Skin of body (tissue), 2 donors: ENCODE results near the gene NRROS. TPM values are rescaled to one million over a fixed set of nuclear protein-coding genes. Genes with fewer than 3 reads are reported as not detected.
A peak's percentile ranks its signal among the peaks of the same experiment; 100 is the strongest.
"Not testable (repeated sequence)": the region's sequence is repeated elsewhere in the genome, so short reads cannot be mapped to it uniquely, and the experiment has no call there.

Experiments
- DNase-seq: peaks from one replicate; lab custom pipeline; 2025; lab: John Stamatoyannopoulos, UW
- total RNA-seq: library from RNA; depleted of rRNA; stranded (reverse); fragments of >200 nt; gene quantifications from one replicate; pipeline ENCODE4 v1.2.3, GENCODE V29; 2014

The NRROS gene
- total RNA-seq = 3.9 TPM

DNA sequence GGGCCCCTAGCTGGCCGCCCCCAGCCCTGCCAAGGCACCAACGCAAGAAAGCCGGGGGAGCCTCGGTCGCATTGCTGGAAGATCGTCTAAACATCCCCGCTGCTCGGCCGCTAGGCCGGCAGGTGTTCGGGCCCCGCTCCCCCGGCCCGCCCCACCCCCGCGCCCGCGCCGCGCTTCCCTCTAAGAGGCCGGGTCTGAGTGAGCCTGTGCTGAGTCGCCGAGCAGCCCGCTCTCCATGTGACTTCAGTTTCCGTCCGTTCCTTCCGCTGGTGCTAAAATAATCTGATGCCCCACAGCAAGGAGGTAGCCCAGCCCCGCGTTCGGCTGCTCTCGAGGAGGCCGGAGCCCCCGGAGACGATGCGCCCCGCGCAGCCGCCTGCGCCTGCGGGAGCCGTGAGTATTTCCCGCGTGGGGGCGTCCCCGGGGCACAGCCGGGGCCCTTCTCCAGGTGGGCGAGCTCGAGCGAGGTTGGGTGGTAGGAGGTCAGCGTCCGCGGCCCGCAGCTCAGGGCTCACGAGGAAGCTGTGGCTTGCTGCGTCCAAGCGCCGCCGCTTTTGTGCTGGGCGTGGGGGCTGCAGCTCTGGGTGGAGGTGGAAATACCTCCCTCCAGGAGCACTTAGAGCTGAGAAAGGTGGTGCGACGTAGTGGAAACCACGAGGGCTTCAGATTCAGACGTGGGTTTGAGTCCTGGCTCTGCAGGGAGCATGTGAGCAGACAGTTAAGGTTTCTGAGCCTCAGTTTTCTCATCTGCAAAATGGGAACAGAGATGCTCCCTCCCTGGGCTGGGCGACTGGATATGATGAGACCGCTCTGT is at the start of gene NRROS:
Gene NRROS, plus strand, starts transcription at position 212 of the 814 bp plus-strand sequence. CDS start 14,846 bp downstream, outside the sequence.
- DNase-seq = no peak

GRCh38 chr3:196590279-196590678 is 49.2 kb upstream of the NRROS start:
- no peak for DNase-seq

GRCh38 chr3:196596355-196596754 is 43.1 kb upstream of the NRROS start:
- DNase-seq = no peak

DNA sequence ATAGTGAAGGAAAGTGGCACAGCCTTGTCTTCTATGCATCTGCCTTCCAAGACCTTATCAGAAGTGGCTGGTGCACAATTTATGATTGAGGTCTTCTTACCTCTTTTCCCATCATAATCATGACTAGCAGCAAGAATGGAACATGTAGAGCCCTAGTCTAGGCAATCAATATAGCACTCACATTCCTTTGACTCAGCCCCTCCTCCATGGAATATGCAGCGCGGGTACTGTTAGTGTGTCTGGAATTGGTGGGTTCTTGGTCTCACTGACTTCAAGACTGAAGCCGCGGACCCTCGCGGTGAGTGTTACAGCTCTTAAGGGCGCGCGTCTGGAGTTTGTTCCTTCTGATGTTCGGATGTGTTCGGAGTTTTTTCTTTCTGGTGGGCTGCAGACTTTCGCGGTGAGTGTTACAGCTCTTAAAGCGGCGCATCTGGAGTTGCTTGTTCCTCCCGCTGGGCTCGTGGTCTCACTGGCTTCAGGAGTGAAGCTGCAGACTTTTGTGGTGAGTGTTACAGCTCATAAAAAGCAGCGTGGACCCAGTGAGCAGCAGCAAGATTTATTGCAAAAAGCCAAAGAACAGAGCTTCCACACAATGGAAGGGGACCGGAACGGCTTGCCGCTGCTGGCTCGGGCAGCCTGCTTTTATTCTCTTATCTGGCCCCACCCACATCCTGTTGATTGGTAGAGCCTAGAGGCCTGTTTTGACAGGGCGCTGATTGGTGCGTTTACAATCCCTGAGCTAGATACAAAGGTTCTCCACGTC is 41.3 kb upstream of the NRROS start:
- DNase-seq = not testable (repeated sequence)

- DNase-seq = no peak
Measured at GRCh38 chr3:196599734-196600128, 39.8 kb upstream of the NRROS start.

- DNase-seq = no peak
Measured at GRCh38 chr3:196600359-196600758, 39.1 kb upstream of the NRROS start.

DNA sequence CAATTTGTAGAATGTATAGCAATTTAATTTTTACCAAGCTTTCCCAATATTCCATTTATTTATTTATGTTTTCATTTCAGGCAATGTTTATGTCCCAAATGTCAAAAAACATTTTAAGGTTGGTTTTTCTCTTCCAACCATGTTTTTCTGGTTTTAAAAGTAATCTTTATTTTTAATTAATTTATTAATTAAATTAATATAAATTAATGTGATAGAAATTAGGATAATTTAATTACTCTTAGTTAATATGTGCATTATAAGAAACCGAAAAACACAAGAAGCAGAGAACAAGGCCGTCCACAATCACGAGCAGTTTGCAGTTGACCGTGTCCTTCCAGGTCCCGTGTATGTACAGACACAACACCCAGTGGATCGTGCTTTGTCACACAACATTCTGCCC is 36.8 kb upstream of the NRROS start:
- DNase-seq = no peak

- no peak for DNase-seq
Measured at GRCh38 chr3:196603683-196604082, 35.8 kb upstream of the NRROS start.

GRCh38 chr3:196604548-196604947 is 34.9 kb upstream of the NRROS start:
- DNase-seq = no peak

DNA sequence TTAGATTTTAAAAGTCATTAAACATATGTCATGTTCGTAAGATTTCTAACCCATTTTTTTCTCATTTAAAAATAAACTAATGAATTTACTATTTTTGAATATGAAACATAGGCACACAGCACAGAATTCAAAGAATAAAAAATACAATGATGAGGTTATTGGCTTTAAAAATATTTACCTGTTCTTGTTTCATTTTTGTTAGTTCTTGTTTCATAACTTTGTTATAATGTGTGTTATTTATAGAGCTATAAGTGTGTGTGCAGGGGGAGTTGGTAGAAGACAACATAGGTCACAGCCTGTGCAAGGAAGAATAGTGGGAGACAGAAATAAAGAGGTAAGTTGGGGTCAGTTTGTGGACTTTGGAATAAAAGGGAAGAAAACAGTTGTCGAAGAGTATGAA is 30.8 kb upstream of the NRROS start:
- no peak for DNase-seq

DNA sequence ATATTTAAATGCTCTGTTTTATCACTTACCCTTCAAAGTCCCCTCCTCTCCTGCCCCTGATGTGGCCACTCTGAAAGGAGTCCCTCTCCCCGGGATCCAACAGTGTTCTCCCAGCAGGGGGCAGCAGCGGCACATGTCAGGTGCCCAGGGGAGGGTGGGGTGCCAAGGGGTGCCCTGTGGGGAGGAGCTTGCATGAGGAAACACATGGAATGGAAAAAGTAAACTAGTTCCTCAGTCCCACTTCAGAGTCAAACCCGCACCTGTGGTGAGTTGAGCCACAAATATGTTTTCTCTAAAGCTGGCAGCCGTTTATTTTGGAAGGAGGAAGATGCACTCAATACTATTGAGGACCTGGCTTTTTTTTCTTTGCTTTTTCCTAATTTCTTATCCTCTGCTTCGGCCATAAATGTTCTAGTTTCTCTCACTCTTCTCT is 30.1 kb upstream of the NRROS start:
- peak; percentile 33 for DNase-seq

DNA sequence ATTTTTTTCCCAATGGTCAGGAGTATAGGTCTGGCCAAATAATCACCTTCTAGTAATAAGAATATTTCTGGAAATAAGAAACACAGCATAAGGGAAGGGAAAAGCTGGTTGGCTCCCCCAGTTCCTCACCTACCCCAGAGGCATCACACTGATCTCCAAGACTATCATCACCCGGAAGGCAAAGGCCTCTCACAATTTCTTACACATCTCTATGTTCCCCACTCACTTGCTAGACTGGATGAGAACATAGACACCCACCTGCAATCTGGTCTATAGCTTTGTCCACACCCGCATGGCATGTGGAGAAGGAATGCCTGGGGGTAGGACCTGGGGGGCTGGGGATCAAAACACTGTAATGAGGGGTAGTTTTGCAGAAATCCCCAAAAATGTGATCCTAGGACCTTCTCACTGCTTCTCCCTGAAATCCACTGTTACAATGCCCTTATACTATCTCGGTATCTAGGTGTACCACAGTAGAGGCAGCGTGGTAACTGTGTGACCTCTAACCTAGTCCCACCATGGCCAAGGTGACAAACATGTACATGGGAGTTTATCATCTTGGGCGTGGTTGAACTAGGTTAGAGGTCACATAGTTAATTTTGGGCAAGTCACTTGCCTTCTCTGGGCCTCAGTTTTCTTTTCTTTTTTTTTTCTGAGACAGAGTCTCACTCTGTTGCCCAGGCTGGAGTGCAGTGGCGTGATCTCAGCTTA is 29.5 kb upstream of the NRROS start:
- no peak for DNase-seq

GRCh38 chr3:196611761-196612483 is 27.6 kb upstream of the NRROS start:
- no peak for DNase-seq

GRCh38 chr3:196615234-196615633 is 24.3 kb upstream of the NRROS start:
- DNase-seq = not testable (repeated sequence)

DNA sequence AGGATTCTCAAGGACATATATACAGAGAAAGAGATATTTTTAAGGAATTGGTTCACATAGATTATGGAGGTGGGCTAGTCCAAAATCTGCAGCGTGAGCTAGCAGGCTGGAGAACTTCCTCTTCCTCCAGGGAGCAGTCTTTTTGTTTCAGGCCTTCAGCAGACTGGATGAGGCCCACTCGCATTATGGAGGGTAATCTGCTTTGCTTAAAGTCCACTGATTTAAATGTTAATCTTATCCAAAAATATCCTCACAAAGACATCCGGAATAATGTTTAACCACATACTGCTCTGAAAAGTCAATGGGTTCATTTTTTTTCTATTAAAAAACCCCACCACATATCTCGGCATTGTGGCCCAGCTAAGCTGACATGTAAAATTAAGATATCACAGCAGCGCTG is 22.2 kb upstream of the NRROS start:
- DNase-seq = no peak

GRCh38 chr3:196619223-196619622 is 20.3 kb upstream of the NRROS start:
- DNase-seq = no peak

DNA sequence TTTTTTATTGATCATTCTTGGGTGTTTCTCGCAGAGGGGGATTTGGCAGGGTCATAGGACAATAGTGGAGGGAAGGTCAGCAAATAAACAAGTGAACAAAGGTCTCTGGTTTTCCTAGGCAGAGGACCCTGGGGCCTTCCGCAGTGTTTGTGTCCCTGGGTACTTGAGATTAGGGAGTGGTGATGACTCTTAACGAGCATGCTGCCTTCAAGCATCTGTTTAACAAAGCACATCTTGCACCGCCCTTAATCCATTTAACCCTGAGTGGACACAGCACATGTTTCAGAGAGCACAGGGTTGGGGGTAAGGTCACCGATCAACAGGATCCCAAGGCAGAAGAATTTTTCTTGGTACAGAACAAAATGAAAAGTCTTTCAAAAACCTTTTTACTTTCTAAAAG is 19.9 kb upstream of the NRROS start:
- DNase-seq = not testable (repeated sequence)

GRCh38 chr3:196620161-196620604 is 19.3 kb upstream of the NRROS start:
- DNase-seq = no peak

DNA sequence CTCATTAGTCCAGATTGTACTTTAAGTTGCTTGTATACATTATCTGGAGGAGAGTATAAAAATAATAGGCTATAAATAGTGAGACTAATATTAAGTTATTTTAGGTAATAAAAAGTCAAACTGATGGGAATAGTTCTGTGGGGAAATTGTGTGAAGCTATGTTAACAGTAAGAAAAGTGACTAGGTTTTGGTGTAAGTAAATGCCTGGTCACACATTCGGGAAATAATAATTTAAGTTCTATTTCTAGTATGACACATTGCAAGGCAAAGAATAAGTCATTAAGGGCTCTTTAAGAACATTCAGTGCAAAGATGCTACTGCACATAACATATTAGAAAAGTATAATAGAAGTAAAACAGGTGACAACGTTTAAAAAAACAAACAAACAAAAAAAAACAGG is 18.8 kb upstream of the NRROS start:
- DNase-seq = no peak

DNA sequence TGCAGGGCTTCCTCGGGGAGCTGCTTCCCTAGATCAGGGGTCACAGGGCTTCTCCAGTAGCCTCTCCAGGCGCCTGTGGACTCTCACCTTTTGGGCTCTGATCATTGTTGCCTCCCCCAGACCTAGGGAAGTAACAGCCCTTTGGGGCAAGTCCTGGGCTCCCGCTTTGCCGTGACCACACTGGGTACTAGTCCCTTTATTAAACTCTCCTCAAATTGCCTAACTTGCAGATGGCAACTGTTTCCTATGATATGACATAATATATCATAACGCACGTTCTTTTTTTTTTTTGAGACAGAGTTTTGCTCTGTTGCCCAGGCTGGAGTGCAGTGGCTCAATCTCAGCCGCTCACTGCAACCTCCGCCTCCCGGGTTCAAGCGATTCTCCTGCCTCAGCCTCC is 17.9 kb upstream of the NRROS start:
- DNase-seq = no peak

DNA sequence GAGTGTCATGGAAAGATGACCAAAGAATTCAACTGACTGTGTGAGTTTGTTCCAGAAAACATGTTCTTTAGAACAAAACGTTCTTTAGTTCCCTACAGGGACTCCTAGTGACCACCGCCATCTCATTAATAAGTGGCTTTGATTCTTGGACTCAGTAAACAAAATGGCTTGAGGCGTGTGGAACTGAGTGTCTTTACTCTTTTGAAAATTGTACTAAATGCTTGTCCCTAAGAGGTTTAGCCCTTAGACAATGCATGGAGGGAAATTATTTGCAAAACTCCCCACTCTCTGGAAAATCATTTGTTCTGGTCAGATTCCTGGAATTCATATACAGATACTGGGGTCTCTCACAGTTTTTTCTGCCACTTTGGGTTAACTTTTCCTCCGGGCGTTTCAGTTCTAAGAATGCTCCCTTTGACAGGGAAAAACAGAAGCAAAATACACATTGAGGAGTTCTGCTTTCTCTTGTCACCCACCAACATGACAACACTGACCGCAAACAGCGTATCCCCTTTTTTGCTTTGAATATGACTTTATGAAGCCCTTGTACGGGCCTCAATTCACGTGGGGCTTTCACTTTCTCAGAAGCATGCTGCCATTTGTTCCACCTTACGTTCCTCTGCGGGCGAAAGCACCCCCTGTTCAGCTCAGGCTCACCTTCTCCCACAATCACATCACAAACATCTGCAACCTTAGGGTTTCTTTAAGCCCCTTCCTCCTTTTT is 15.3 kb upstream of the NRROS start:
- DNase-seq = no peak
